ENCODE data around the gene MUS81. TPM values are rescaled to one million over a fixed set of nuclear protein-coding genes. Genes with fewer than 3 reads are reported as not detected.

Gene MUS81
- total and polyA plus RNA-seq, 2 of the 13 experiments (the other 11 are each of a cell fraction or from before 2014, with no cell fraction given): 25.6 to 30.2 TPM

DNA sequence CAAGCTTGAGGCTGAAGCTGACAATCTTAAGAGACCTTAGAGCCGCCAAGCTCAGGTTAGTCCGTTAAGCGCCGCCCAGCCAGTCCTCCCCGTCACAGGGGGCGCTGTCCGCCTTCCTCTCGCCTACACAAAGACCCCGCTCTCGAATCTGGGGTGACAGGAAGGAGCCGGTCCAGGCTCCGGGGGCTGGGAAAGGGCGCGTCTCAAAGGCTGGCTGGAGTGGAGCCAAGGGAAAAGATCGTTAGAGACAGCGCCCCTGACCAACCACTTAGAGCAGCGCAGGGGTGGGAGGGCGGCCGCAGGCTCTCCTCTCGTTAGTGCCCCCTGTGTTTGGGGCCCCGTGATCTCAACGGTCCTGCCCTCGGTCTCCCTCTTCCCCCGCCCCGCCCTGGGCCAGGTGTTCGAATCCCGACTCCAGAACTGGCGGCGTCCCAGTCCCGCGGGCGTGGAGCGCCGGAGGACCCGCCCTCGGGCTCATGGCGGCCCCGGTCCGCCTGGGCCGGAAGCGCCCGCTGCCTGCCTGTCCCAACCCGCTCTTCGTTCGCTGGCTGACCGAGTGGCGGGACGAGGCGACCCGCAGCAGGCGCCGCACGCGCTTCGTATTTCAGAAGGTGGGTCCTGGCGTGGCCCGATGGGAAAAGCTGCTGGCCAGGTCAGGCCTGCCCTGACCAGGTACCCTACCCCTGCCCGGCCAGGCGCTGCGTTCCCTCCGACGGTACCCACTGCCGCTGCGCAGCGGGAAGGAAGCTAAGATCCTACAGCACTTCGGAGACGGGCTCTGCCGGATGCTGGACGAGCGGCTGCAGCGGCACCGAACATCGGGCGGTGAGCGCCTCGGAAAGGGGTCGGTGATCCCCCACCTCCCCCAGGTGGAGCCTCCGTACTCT is at the start of gene MUS81 (continued):
- TF ChIP-seq SNAPC4 (CRISPR knock-in tag; IDR thresholded peaks at IDR 0.05): peak; percentile 35; the same call in 1 of the 2 replicates
- TF ChIP-seq ATF1 (CRISPR knock-in tag; IDR thresholded peaks at IDR 0.05): peak; percentile 66
- TF ChIP-seq ZNF629 (CRISPR knock-in tag; conservative IDR thresholded peaks at IDR 0.05): peak; percentile 23; the same call in 1 of the 2 replicates
- TF ChIP-seq, protein P1, sequence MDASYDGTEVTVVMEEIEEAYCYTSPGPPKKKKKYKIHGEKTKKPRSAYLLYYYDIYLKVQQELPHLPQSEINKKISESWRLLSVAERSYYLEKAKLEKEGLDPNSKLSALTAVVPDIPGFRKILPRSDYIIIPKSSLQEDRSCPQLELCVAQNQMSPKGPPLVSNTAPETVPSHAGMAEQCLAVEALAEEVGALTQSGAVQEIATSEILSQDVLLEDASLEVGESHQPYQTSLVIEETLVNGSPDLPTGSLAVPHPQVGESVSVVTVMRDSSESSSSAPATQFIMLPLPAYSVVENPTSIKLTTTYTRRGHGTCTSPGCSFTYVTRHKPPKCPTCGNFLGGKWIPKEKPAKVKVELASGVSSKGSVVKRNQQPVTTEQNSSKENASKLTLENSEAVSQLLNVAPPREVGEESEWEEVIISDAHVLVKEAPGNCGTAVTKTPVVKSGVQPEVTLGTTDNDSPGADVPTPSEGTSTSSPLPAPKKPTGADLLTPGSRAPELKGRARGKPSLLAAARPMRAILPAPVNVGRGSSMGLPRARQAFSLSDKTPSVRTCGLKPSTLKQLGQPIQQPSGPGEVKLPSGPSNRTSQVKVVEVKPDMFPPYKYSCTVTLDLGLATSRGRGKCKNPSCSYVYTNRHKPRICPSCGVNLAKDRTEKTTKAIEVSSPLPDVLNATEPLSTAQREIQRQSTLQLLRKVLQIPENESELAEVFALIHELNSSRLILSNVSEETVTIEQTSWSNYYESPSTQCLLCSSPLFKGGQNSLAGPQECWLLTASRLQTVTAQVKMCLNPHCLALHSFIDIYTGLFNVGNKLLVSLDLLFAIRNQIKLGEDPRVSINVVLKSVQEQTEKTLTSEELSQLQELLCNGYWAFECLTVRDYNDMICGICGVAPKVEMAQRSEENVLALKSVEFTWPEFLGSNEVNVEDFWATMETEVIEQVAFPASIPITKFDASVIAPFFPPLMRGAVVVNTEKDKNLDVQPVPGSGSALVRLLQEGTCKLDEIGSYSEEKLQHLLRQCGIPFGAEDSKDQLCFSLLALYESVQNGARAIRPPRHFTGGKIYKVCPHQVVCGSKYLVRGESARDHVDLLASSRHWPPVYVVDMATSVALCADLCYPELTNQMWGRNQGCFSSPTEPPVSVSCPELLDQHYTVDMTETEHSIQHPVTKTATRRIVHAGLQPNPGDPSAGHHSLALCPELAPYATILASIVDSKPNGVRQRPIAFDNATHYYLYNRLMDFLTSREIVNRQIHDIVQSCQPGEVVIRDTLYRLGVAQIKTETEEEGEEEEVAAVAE (CRISPR knock-in tag; IDR thresholded peaks at IDR 0.05; ENCODE audit: borderline replicate concordance): peak; percentile 67; the same call in 1 of the 2 replicates
- TF ChIP-seq, protein P2, sequence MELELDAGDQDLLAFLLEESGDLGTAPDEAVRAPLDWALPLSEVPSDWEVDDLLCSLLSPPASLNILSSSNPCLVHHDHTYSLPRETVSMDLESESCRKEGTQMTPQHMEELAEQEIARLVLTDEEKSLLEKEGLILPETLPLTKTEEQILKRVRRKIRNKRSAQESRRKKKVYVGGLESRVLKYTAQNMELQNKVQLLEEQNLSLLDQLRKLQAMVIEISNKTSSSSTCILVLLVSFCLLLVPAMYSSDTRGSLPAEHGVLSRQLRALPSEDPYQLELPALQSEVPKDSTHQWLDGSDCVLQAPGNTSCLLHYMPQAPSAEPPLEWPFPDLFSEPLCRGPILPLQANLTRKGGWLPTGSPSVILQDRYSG (CRISPR knock-in tag; IDR thresholded peaks at IDR 0.05): no peak
- peak; percentile 71 for TF ChIP-seq JARID2 (CRISPR knock-in tag; IDR thresholded peaks at IDR 0.05; ENCODE audit: insufficient replicate concordance)
- TF ChIP-seq STAG1 (CRISPR knock-in tag; IDR thresholded peaks at IDR 0.05): no peak; the same call in 1 of the 2 replicates
- peak; percentile 84 for TF ChIP-seq YY1 (IDR thresholded peaks at IDR 0.05; ENCODE audit: insufficient read depth, insufficient replicate concordance, low read depth, low read length)
- TF ChIP-seq, protein P3, sequence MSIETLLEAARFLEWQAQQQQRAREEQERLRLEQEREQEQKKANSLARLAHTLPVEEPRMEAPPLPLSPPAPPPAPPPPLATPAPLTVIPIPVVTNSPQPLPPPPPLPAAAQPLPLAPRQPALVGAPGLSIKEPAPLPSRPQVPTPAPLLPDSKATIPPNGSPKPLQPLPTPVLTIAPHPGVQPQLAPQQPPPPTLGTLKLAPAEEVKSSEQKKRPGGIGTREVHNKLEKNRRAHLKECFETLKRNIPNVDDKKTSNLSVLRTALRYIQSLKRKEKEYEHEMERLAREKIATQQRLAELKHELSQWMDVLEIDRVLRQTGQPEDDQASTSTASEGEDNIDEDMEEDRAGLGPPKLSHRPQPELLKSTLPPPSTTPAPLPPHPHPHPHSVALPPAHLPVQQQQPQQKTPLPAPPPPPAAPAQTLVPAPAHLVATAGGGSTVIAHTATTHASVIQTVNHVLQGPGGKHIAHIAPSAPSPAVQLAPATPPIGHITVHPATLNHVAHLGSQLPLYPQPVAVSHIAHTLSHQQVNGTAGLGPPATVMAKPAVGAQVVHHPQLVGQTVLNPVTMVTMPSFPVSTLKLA (IDR thresholded peaks at IDR 0.05): no peak
- TF ChIP-seq REST (IDR thresholded peaks at IDR 0.05; ENCODE audit: borderline replicate concordance in 1 of 2, low read depth in 1 of 2, low read length in 2 of 2): no peak

Measured in HepG2 (cell line).